NCI-H1436 (cell line): ENCODE measurements around the gene SLC24A3.

Experiments
- DNase-seq: peaks from one replicate; lab custom pipeline; 2025; lab: John Stamatoyannopoulos, UW

Gene SLC24A3

DNA sequence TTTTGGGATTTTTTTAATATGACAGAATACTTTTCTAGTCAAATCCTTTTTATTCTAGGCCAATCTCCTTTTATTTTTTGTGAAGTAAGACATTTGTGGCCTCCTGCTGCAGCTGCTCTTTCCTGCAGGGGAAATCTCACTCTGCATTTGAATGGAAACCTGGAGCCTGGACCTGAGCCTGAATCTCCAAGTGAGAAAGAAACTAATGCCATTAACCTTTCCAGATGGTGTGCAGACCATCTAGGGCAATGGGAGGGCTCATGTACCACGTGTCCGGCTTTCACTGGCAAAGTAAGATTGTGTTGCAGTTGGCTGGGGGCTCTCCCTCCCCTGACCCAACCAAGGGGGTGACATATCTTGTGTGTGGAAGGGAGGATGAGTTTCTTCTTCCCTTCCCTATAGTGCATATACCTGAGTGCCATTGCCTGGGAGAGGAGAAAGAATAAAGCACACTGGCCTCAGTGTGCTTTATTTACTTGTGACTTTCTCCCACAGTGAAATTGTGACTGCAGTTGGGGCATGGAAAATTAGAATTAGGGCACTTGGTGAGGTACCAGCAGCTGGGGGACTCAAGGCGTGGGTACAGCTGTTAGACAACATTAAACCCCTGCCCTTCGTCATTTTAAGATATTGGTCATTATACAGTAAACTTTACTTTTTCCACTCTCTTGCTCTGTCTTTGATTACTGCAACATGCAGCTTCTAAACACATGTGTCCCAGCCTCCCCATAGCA, 385.8 kb downstream of the SLC24A3 start:
- no peak for DNase-seq

DNA sequence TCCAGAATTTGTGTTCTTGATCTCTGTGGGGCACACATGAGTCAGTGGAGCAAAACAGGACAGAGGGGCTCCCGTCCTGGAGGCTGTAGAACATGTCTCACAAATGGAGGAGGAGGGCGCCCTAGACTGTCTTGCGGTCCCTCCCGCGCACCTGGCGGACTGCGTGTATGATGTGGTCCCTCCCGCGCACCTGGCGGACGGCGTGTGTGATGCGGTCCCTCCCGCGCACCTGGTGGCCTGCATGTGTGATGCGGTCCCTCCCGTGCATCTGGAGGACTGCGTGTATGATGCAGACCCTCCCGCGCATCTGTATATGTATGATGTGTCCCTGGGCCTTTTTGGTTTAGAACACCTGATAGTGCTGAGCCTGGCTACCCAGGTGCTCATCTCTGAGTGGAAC, 386.8 kb downstream of the SLC24A3 start:
- DNase-seq = no peak

DNA sequence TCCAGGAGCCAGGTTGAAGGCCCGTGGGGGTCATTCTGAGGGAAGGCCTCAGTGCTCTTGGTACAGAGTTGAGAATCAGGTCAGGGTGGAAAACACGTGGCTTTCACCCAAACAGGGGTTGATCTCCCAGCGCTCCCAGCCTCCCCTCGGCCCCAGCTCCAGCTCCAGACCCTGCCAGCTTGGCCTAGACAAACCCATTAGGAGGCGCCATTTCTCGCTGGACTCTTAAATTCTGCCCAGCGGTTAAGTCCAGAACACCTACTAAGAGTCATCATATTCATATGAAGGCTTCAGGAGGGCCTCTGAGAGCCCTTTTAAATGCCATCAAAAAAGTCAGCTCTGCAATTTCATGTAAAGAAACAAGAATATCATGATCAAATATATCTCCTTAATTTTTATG, 387.6 kb downstream of the SLC24A3 start:
- DNase-seq = no peak

DNA sequence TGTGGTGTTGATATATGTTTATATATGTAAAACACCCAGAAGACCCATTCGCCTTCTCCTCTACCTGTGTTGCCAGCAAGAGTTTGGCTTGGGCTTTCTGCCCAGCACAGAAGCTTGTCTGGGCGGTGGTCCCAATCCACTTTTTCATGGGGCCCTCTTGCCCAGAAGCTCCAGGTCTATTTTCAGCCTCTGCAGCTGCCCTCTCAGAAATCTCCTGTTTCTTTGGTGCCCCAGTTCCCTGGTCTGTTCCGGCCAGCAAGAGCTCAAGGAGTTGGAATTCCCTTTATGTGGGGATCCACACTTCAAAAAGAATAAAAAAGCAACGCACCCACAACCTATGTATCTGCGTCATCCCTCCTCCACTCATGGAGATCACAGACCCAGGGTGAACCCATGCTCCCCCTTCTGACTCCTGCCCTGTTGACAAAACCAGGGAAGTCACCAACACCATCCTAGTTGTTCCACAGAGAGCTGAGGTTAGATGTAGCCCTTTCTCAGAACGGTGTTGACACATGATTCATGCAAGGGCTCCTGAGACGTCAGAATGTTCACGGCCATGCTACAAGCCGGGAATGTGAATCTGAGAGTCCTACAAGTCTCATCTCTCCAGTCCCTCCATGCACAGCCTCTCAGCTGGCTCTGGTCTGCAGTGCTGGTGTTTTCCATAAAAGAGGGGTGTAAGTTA, 388.8 kb downstream of the SLC24A3 start:
- DNase-seq = no peak

DNA sequence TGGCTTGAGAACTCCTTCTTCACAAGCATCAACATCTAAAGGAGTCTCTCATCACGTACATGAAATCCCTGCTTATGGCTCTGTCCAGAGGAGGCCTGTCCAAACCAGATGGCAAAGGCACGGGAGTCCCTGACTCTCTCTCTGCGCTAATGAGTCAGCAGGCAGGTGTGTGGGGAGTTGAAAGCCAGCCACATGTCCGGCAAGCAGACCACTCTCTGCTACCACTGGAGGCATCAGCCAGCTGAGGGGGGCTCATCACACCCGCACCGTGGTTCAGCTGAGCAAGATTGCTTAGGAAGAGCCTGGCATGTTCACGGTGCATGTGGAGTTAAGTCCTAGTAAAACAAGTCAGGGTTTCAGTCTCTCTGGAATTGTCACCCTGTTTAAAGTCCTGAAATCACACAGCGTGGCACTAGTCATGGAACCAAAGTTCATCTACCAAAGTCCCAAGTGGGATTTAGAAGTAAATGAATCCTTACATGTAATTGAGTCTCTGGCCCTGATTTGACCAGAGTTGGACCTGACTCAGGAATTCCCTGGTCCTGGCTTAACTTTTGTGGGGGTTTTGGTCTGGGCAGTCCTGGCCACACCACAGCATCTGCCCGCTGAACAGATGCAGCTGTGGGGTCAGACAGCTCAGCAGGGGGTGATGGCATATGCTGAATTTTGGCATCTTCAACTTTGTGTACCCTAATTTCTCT, 390.4 kb downstream of the SLC24A3 start:
- no peak for DNase-seq

DNA sequence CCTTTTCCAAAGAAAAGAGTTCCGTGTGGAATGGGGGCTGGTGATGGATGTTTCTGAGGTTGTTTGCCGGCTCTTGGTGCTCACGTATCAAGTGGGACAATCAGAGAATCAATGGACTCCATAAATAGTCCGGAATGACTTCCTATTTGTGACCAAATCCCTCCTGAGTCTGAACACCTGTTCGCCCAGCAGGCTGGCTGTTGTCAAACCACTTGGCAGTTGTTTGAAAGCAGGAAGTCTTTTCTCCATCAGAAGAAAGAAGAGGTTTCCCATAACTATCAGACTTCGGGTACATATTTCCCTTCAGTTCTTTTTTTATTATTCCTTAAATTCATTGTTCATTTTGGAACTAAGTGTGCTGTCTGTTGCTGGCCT, 390.9 kb downstream of the SLC24A3 start:
- no peak for DNase-seq

DNA sequence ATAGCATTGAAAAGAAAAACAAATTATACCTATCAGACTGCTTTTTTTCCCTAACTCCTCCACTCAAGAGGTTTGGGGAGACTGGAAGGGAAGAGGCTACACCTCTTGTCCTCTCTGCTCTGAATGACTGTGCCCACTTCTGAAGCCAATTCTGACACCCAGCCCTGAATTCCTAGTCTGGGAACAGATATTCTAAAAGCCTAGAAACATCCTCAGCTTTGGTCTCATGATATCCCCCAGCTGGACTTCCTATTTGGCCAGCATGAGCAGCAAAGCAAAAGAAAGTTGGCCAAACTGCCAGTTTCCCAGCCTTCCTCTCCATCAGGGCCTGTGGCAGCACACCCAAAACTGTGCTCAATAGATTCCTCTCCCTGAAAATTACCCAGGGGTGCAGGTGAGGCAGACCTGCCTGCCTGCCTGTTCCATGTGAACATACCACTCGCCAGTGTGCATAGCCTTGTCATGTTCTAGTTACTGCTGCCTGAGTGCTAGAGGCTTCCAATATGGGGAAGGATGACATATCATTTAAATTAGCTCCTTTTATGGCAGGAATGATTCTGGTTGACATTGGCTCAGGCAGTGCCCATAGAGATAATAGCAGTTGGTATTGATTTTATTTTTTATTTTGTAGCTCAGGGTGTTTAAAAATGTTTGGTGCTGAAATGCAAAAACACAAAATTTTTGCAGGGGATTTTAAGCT, 393.5 kb downstream of the SLC24A3 start:
- DNase-seq = no peak

DNA sequence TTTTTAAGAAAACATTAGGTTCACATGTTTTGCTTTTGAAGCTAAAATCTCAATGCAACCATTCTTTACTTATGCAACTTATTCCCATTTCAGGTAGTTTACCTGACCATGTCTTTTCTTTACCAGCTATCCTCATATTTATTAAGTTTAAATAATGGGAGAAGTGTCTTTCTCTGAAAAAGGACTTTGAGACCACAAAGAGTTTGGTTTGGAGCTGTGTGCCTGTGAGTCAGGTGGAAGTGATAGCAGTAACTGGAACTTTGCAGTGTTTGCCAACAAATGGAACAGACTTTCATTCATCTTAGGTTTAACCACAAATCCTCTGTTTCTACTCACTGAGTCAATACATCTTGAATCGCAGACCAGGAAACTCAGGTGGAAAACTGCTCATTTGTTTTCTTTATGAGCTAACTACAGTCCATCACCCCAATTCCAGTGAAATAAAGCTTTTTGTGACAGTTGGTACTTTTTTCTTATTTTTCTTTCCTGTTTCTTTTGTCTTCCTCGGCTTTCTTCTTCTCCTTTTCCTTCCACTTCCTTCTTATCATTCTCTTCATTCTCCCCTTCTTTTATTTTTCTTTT, 397.3 kb downstream of the SLC24A3 start:
- DNase-seq = no peak

DNA sequence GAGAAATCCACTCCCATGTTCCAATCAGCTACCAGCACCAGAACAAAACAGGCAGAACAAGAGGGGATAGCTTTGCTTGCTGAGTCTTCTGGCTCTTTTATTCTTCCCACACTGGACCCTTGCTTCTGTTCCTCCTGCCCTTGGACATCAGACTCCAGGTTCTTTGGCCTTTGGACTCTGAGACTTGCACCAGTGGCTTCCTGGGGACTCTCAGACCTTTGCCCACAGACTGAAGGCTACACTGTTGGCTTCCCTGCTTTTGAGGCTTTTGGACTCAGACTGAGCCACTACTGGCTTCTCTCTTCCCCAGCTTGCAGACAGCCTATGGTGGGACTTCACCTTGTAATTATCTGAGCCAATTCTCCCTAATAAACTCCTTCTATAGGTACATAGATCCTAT, 403.2 kb downstream of the SLC24A3 start:
- DNase-seq = no peak

DNA sequence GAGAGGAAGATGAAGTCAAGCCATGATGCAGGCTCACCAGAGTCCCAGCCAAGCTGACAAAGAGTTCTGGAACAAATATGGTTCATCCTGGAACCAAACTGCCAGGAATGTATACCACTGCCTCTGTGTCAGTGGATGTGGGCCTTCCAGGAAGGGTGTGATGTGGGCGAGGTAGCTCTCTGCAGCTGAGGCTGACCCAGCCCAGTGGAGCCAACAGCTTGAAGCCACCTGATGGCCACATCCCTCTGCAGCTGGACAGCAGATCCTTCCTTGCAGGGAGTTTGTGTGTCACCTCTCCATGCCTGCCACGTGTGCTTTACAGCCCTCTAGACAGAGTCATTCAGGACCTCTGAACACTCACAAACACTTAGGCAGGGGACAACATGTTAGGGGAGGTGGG, 403.6 kb downstream of the SLC24A3 start:
- DNase-seq = no peak

DNA sequence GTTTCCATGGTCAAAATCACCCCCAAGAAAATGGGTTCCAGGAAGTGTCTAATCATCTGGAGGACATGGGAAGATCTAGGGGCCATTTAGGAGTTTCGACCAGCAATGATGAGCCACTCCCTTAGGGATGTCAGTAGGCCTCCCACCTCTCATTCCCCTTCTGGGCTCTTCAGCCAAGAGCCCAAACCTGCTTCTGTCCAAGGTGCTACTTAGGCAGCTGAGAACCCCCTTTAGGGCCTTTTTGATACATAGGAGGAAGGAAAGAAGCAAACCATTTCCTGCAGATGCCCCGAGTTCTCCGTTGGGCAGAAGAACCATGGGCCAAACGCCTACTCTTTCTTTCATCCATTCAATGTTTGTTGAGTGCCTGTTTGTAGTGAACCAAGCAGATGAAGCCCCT, 404.2 kb downstream of the SLC24A3 start:
- no peak for DNase-seq

DNA sequence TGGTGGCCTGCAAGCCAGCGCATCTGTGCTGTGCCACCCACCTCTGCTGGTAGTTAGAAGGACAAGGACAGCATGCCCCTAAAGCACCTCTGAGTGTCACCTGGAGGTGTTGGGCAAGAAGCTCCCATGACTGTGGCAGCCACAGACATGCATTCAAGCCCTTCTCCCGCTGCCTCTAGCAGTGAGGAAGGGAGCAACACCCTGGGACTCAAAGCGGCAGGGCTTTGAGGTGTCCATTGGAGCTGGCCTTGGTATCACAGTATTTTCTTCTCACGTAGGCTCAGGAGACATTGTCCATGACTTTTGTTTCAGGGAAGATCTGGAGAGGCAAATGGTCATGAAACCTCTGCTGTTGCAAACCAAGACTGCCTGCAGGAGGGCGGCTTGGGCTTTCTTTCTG, 404.8 kb downstream of the SLC24A3 start:
- no peak for DNase-seq

DNA sequence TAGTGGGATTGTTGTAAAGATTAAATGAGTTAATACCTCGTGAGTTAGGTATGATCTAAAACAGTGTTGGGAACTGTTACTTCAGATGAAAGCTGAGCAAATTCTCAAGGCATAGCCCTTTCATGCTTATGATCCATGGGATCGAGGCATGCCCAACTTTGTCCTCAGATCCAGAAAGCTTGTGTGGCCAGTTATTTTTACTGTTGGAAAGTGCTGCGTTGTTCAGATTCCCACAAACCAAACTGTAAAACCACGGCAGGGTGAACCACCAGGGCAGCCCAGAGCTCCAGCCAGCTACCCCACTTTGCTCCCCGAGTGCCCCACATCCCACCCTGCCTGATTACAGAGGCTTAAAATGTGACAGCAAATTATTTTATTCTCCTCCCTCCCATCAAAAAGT, 406.3 kb downstream of the SLC24A3 start:
- no peak for DNase-seq

DNA sequence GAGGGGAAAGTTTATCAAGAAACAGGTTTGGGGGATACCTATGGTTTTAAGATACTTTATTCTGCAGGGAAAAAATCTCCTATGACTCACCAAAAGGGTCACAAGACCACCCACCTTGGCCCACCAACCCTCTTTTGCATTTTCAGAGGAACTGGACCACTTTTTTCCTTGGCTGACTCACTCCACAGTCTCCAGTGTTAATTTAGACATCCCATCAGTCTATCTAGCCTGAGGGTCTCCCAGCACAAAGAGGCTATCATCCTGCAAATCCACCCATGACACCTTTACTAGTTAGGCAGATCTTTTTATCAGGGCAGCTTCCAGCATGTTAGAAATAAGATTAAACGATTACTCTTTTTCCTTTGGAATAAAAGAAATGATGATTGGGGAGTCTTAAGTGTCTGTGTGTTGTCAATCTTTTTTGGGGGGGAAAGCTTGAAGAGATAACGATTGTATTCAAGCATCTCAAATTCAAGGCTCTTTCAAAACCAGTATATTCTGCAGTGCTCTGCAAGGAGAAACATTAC, 407.5 kb downstream of the SLC24A3 start:
- no peak for DNase-seq

DNA sequence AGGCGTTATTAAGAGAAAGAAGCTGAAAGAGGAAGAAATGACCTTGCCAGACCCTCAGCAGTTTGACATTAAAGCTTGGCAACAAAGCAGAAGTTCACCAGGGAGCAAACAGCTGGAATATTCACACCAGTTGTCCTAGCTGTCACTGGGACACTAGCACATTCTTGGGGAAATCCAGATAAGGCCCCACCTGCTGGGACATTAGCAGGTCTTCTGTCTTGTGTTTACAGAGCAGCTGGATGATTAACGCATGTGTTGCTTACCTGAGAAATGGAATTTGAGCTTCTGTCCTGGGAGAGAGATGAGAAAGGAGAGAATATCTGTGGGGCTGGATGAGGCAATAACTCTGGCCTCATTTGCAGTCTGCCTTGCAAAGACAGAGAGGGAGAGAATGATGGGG, 408.0 kb downstream of the SLC24A3 start:
- DNase-seq = no peak

DNA sequence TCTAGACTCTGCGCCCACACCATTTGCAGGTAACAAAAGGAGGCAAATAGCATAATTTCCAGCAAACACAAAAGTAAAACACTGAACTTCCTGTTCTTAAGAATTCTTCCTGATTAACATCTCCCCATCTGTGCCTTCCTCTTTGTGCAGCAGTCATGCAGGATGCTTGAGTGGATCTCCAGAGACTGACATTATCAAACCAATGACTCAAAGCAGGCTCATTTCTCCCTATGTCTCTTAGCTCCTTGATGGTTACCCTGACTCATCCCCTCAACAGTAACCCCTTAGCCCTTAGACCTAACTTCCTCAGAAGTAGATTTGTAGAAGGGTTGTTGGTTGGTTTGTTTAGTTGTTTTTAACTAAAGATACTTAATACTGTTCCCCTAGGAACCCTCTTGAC, 408.6 kb downstream of the SLC24A3 start:
- DNase-seq = peak; percentile 59

DNA sequence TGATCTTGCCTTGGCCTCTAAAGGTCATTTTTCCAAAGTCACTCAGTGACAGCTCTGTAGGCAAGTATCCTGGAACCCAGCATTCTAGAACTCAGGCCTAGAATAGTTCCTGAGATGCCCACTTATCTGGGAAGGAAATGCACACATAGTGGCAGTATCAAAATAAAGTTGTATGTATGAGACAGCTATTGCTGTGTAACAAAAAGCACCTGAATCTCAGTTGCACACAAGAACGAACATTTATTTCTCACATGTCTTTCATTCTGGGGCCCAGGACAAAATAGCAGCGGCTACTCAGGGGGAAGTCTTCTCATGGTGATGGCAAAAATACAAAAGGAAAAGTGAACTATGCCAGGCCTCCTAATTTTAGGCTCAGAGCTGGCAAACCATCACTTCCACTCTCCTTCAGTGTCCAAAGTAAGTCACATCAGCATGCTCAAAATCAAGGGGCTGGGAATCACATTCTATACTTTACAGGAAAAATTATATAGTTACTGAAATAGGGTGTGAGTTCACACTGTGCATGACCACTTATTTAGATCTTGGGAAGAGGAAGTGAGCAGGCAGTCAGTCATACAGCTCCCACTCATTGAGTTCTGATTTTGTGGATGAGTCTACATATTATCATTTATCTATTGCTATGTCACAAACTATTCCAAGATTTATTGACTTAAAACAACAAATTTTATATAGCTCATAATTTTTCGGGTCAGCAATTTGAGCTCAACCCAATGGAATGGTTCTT, 412.0 kb downstream of the SLC24A3 start:
- no peak for DNase-seq

DNA sequence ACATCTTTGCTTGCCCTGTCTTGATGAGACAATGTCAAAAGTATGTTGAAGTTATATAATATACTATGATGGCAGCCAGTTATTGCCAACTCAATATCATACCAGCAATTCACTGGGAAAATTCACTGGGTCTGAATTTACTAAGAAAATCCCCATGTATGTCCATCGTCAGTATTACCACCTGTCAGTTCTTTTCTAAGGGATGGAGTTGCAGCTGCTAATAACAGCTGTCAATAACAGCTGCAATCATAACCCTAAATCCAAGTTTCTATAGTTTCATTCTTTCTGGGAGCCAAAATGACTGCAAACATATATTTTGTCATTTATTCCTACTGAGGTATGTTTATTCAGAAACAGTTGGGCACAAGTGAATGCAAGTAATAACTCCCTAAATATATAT, 413.0 kb downstream of the SLC24A3 start:
- no peak for DNase-seq

DNA sequence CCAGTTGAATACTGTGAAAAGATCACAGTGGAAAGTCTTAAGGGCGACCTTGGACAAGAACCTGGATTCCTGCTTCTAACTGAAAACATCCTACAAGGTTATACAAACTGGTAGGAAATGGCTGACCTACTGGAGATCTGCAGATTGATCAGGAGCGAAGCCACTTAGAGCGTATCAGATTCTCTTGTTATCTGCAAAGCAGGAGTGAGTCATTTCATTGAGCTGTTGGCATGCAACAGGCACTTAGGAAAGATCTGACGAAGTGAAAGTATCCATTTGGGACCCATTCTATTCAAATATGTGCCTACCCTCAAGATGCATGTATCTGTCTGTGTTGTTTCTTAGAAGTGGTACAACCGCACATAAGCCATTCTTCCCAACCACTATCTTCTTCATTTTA, 414.5 kb downstream of the SLC24A3 start:
- DNase-seq = no peak

DNA sequence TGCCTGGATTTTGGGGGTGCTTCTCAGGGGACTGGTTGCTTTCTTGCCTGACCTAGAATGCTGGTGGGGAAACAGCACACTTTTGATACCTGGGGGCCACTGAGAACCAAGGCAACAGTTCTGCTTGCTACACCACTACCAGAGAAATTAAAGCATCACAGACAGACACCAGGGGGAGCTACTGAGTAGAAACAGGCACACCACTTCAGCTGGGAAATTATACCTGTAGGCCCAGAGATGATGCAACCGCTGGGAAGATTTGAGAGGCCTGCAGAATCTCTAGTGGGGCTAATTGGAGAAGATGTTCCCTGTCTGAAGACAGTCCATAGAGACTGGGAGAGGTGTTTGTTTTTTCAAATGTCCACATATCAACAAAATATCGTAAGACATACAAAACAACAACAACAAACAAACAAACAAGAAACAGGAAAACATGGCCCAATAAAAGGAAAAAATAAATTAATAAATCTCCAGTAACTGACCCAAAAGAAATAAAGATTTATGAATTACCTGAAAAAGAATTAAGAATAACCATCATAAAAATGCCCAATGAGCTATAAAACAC, 416.2 kb downstream of the SLC24A3 start:
- peak; percentile 44 for DNase-seq

DNA sequence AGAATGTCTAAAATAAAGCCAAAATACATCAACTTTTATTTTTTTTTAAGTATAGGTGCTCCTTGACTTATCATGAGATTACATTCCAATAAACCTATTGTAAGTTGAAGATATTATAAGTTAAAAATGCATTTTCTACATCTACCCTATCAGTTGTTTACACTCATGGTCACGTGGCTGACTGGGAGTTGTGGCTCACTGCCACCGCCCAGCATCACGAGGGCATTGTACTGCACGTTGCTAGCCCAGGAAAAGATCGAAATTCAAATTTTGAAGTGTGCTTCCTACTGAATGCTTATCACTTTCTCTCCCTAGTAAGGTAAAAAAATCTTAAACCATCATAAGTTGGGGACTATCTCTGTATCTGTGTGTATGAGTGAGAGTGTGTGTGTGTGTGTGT, 419.0 kb downstream of the SLC24A3 start:
- no peak for DNase-seq
